Right cardiac atrium (tissue), 5 donors: ENCODE measurements around the gene MINAR1. TPM values are rescaled to one million over a fixed set of nuclear protein-coding genes. Genes with fewer than 3 reads are reported as not detected.

ENCODE experiments used
- ATAC-seq, 2 donors: fragments of 200-7000 bp; cut with Tn5 transposase; one replicate each; pipeline versions ENCODE4 v1.8.0 to v1.9.1; 2020; ENCODE audit warnings: moderate library complexity in 2 of 2, mild to moderate bottlenecking in 1 of 2
- DNase-seq, 3 donors: peaks; one replicate each; pipeline ENCODE4 v3.0.0-alpha.2; 2020
- H3K27ac ChIP-seq: one replicate; pipeline ENCODE4 v1.5.1; 2013; ENCODE audit warnings: mild to moderate bottlenecking, low read length, control low read depth, moderate library complexity
- H3K27me3 ChIP-seq: one replicate; pipeline ENCODE4 v1.6.1; 2013; ENCODE audit not compliant: control insufficient read depth, insufficient read depth
- H3K4me1 ChIP-seq: one replicate; pipeline ENCODE4 v1.6.1; 2013; ENCODE audit warnings: low read length; ENCODE audit not compliant: control insufficient read depth, insufficient read depth
- H3K4me3 ChIP-seq: one replicate; pipeline ENCODE4 v1.5.1; 2013; ENCODE audit warnings: low read length, control low read depth
- H3K9me3 ChIP-seq: one replicate; pipeline ENCODE4 v1.6.1; 2013; ENCODE audit warnings: low read length; ENCODE audit not compliant: control insufficient read depth
- WGBS: extraction: QIAGEN DNeasy Blood & Tissue Kit; methylation state at CpG from one replicate; pipeline ENCODE4 v1.1.7; 2013; 5-methylcytosine and 5-hydroxymethylcytosine counted together
- intact Hi-C, 4 donors: fragments of 100-400 bp; cut with DNase I; formaldehyde crosslinking; loops; one replicate each; pipeline versions ENCODE4 v1.11.0 to v1.14.0; 2022 to 2023
- polyA plus RNA-seq: library from polyadenylated mRNA; stranded (reverse); fragments of 200-250 nt; gene quantifications from one replicate; pipeline ENCODE4 v1.2.3, GENCODE V29; 2013
- total RNA-seq, 4 donors: library from RNA; stranded (reverse); fragmentation: NEBNext Ultra II Directional; extraction: Animal tissue kit (Norgen Biotek cat#: 25700); gene quantifications; one replicate each; pipeline ENCODE4 v1.2.1, GENCODE V29; 2021
- donor health status: healthy with polysubstance abuse.
- donor health status: DM: no; HTN: yes; CAD: no.
- donor health status: DM: no; HTN: no; CAD: no.
- donor health status: DM: no; HTN: yes; CAD: no; lungs with severe emphysema.
- donor health status: DM: yes; HTN: yes; CAD: no.

The MINAR1 gene
- total and polyA plus RNA-seq, 5 donors = 0.05 to 0.36 (median 0.11) TPM

DNA sequence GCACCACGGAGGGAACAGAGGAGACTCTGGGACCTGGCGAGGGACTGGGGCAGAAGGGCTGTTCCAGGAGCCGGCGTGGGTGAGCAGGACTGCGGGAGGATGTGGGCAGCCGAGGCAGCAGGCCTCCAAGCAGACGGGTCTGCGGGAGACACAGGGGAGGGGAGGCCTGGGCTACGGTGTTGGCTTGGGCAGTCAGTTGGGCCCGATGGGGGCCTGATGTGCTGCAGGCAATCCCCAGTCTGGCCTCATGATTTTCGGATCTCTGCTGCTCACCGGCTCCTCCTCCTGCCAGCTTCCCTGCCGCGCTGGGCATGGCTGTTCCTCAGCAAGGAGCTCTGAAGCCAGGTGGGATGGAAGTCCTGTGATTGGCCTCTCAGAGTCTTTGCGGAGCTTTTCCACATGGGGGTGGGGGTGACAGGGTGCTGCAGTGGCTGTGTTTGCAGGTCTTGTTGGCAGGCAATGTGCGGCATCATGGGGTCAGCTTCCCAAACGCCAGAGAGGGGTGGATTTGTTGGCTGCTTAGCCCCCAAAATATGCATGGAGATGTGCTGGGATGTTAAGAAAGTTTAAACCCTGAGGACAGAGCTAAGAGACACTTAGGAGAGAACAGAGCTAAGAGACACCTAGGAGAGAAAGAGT is 19.3 kb downstream of the MINAR1 start:
- Histone ChIP-seq H3K27me3 (no peaks in the 10 kb centered on the region), H3K9me3 (no peaks in the 10 kb centered on the region), H3K27ac (no peak overlapping the region), H3K4me3 (no peak overlapping the region), H3K4me1 (no peaks in the 10 kb centered on the region)
- DNase-seq (no peak), ATAC-seq (peak in 1 of 2 donors; percentile 22)
- intact Hi-C loops = no loop called here
- WGBS = 37% methylated on average over 17 of the region's 17 CpGs

DNA sequence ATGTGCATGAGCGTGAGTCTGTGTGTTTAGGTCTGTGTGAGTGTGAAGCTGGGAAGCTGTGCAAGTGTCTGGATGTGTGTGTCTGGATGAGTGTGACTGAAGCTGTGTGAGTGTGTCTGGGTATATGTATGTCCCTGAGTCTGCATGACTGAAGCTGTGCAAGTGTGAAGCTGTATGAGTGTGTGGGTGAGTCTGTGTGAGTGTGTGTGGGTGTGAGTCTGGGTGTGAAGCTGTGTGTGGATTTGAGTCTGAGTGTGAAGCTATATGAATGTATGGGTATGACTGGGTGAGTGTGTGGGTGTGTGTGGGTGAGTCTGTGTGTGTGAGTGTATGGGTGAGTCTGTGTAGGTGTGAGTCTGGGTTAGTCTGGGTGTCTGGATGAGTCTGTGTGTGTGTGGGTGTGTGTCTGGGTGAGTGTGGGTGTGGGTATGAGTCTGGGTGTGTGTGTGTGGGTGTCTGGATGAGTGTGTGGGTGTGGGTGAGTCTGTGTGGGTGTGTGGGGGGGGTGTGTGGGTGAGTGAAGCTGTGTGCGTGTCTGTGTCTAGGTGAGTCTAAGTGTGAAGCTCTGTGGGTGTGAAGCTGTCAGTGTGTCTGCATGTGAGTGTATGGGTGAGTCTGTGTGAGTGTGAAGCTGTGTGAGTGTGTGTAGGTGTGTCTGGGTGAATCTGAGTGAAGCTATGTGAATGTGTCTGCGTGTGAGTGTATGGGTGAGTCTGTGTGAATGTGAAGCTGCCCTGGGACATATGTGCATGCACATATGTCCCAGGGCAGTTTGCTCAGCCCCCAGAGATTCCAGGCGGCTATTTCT is 20.3 kb downstream of the MINAR1 start:
- no peaks in the 10 kb centered on the region for H3K9me3 ChIP-seq
- H3K4me3 ChIP-seq = no peak overlapping the region
- H3K27me3 ChIP-seq = no peaks in the 10 kb centered on the region
- intact Hi-C loops = no loop called here
- H3K4me1 ChIP-seq = no peaks in the 10 kb centered on the region
- DNase-seq (no peak), ATAC-seq (no peak)
- H3K27ac ChIP-seq = no peak overlapping the region
- 81% methylated on average over 4 of the region's 4 CpGs for WGBS

DNA sequence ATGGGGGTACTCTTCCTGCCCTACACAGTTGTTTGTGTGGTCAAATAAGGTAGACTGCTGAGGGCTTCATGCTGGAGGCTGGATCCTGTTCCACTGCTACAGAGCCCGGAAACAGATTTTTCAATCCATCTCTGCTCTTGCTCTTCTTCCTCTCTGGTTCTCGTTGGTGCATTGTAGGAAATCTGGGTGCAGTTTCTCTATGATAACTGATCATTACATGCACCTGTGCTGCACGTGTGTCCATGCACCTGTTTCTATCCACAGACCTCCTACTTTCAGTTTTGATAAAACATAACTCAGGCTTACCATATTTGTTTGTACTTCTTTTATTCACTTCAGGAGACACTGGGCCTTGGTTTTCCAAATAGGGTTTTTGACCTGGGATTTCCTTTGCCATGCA is 21.3 kb downstream of the MINAR1 start:
- Histone ChIP-seq H3K27me3 (no peaks in the 10 kb centered on the region), H3K4me3 (no peak overlapping the region)

DNA sequence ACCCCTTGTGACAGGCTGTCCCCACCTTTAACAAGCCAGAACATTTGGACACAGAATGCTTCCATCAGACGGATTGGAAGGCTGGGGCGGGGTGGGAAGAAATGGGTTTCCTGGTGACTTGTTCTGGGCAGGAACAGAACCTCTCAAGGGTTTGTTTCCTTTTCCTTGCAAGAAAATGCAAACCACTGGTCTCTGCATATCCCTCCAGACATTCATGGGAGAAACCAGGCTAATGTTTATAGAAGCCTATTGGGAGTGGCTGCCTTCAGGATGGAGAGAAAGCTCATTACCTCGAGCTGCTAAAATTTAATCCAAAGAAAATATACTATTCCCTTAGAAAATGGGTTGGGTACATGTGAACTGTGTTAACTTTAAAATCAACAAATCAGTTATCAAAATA is 21.9 kb downstream of the MINAR1 start:
- Histone ChIP-seq H3K27me3 (no peaks in the 10 kb centered on the region), H3K4me1 (no peaks in the 10 kb centered on the region), H3K27ac (no peak overlapping the region), H3K9me3 (no peaks in the 10 kb centered on the region), H3K4me3 (no peak overlapping the region)
- intact Hi-C loops = no loop called here
- 66% methylated on average over 3 of the region's 3 CpGs for WGBS
- ATAC-seq = no peak
- DNase-seq = no peak

More for the DNA sequence above, 21.3 kb downstream of the MINAR1 start:
- no peaks in the 10 kb centered on the region for H3K9me3 ChIP-seq
- no peaks in the 10 kb centered on the region for H3K4me1 ChIP-seq
- DNase-seq (no peak), ATAC-seq (no peak)
- 88% methylated on average over 3 of the region's 3 CpGs for WGBS
- intact Hi-C loops = no loop called here
- H3K27ac ChIP-seq = no peak overlapping the region

DNA sequence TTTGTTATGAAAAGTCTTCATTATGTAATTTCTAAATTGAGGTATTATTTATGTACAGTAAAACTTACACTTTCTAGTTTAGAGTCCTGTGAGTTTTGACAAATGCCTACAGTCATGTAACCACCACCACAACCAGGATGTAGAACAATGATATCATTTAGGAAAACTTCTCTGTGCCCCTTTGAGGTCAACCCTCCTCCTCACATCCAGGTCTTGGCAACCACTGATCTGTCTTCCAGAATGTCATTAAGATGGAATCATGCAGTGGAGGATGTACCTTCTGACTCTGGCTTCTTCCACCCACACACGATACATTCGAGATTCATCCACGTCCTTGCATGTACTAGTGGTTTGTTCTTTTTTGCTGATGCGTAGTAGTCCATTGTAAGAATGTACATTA is 23.2 kb downstream of the MINAR1 start:
- ATAC-seq = no peak

DNA sequence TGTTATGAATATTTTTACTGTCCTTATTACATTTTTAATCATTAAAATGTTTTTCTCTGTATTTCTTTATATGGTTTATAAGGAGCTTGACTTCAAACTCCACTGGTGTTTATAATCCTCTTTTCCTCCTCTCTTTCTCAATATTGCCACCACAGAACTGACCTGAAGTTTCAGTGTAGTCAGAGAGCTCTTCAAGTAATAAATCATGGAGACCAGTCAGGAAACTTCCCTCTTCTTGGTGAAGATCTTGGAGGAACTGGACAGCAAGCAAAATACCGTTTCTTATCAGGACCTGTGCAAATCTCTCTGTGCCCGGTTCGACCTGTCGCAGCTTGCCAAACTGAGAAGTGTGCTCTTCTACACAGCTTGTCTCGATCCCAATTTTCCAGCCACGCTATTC is 23.8 kb downstream of the MINAR1 start:
- no peaks in the 10 kb centered on the region for H3K9me3 ChIP-seq
- H3K27me3 ChIP-seq = no peaks in the 10 kb centered on the region
- 85% methylated on average over 6 of the region's 6 CpGs for WGBS
- no peak overlapping the region for H3K4me3 ChIP-seq
- intact Hi-C loops = no loop called here
- H3K27ac ChIP-seq = no peak overlapping the region
- no peaks in the 10 kb centered on the region for H3K4me1 ChIP-seq
- DNase-seq (no peak), ATAC-seq (no peak)

More for the DNA sequence above, 23.2 kb downstream of the MINAR1 start:
- 90% methylated on average over 4 of the region's 4 CpGs for WGBS
- Histone ChIP-seq H3K4me1 (no peaks in the 10 kb centered on the region), H3K4me3 (no peak overlapping the region), H3K27me3 (no peaks in the 10 kb centered on the region), H3K9me3 (no peaks in the 10 kb centered on the region), H3K27ac (no peak overlapping the region)
- DNase-seq = no peak
- intact Hi-C loops = no loop called here

DNA sequence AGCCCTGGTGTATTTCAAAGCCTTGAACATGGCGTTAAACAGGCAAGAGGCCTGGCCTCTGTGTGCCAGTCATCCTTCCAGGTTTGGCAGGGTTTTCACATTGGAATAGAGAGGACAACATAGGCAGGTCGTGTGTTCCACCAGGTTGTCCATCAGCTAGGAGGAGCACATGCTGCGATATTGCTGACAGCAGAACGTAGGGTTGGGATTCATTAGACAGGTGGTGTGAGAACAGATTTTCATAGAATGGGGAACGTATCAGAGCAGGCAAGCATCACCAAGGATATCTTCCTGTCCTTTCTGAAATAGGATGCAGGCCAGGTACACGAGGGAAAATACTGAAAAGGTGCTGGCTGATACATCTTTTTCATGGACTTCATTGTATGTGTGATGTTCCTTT is 26.4 kb downstream of the MINAR1 start:
- DNase-seq = no peak
- ATAC-seq = no peak
- no peaks in the 10 kb centered on the region for H3K9me3 ChIP-seq
- WGBS = 86% methylated on average over 6 of the region's 6 CpGs
- H3K4me1 ChIP-seq = no peaks in the 10 kb centered on the region
- H3K27me3 ChIP-seq = no peaks in the 10 kb centered on the region
- no peak overlapping the region for H3K27ac ChIP-seq
- no peak overlapping the region for H3K4me3 ChIP-seq
- intact Hi-C loops = no loop called here

DNA sequence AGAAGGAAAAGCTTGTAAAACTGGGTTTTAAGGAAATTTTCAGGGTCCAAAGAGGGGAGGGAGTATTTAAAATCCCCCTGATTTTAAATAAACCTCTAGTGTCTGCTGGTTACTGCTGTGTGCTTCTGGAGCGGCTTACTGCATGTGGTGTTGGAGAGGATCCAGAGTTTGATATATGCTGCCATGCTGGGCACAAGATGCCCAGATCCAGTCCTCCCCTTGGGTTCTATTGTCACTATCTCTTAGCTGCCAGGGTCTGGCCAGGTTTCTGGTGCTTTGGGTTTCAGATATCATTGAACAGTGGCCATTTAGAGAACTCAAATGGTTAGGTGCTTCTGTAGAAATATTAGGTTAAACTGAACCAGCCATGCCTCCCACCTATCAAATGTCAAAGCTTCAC is 27.5 kb downstream of the MINAR1 start:
- no peak for ATAC-seq
- Histone ChIP-seq H3K27ac (no peak overlapping the region), H3K9me3 (no peaks in the 10 kb centered on the region), H3K27me3 (no peaks in the 10 kb centered on the region), H3K4me3 (no peak overlapping the region), H3K4me1 (no peaks in the 10 kb centered on the region)
- intact Hi-C loops = no loop called here
- WGBS = 91% methylated on average over 1 of the region's 1 CpG
- no peak for DNase-seq

DNA sequence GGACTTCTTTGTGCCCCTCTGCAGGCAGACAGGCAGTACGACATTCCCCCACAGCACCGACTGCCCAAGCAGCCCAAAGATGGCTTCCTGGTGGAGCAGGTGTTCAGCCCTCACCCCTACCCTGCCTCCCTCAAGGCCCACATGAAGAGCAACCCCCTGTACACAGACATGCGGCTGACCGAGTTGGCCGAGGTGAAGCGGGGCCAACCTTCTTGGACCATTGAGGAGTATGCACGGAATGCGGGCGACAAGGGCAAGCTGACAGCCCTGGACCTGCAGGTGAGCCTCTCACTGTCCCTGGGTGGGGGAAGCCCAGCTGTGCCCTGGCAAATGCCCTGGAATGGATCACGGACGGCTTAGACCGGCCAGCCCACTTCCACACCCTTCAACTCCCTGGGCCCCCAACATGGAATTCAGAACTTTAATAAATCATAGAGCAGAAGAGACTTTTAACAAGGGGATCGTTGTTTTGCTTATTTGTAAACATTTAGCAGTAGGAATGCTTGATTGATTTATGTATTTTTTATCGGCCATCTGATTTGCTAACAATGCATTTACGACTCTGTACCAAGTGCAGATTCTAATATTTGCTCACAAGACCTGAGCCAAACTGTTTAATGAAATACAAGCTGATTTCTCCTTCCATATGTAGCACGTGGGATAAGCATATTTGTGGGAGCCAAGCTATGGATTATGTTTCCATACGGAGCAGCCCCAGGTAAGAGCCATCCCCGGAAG is 31.1 kb downstream of the MINAR1 start:
- Histone ChIP-seq H3K4me3 (no peak overlapping the region), H3K27me3 (no peaks in the 10 kb centered on the region), H3K27ac (no peak overlapping the region), H3K4me1 (no peaks in the 10 kb centered on the region), H3K9me3 (no peaks in the 10 kb centered on the region)
- intact Hi-C loops = no loop called here
- ATAC-seq (no peak), DNase-seq (no peak)
- WGBS = 86% methylated on average over 18 of the region's 18 CpGs

DNA sequence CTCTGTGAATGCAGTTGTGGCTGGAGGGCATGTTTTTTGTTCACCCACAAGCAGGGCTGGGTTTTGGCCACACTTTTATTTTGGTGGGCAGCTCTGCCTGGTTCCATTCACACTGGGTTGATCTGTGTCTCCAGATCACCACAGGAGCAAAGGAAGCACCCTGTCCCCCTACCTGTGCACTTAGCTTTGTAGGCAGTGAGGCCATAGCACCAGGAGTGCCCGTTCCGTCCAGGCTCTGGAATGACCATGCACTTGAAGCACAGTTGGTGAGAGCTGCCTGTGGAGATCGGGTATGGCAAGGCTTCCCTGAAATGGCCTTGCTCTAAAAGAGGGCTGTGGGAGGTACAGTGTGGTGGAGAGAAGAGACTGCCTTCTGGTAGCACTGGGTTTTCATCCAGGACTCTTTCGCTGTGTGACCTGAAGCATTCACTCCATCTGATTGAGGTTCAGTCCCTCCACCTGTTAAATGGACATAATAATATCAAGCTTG is 31.7 kb downstream of the MINAR1 start:
- no peaks in the 10 kb centered on the region for H3K4me1 ChIP-seq
- no peaks in the 10 kb centered on the region for H3K9me3 ChIP-seq
- no peak overlapping the region for H3K4me3 ChIP-seq
- H3K27me3 ChIP-seq = no peaks in the 10 kb centered on the region
- ATAC-seq = no peak
- 88% methylated on average over 4 of the region's 4 CpGs for WGBS
- no peak for DNase-seq
- H3K27ac ChIP-seq = no peak overlapping the region
- intact Hi-C loops = no loop called here

DNA sequence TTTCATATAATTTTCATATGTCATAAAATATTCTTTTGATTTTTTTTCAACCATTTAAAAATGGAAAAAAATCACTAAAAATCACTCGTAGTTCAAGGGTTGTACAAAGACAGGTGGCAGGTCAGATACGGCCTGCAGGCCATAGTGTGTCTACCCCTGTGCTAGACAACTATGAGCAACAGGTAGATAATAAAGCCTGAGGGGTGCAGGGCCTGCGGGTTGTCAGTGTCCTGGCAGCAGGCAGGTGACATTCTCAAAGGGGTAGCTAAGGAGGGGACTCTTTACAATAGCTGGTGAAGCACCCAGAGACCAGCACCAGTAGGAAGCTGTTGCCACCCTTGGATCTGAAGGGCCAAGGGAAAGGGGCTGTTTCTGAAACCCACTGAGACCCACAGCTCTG is 34.4 kb downstream of the MINAR1 start:
- DNase-seq (no peak), ATAC-seq (no peak)
- H3K9me3 ChIP-seq = no peaks in the 10 kb centered on the region
- intact Hi-C loops = no loop called here
- H3K4me3 ChIP-seq = no peak overlapping the region
- H3K27ac ChIP-seq = no peak overlapping the region
- WGBS = 89% methylated on average over 3 of the region's 3 CpGs
- no peaks in the 10 kb centered on the region for H3K27me3 ChIP-seq
- H3K4me1 ChIP-seq = no peaks in the 10 kb centered on the region
